HG03571 (cell line): ENCODE measurements around the gene SLC38A4.

ENCODE experiments used
- ATAC-seq: cut with Tn5 transposase; IDR thresholded peaks from one replicate; pipeline ENCODE4 v1.9.1; 2021; ENCODE audit not compliant: unreplicated experiment

The SLC38A4 gene

DNA sequence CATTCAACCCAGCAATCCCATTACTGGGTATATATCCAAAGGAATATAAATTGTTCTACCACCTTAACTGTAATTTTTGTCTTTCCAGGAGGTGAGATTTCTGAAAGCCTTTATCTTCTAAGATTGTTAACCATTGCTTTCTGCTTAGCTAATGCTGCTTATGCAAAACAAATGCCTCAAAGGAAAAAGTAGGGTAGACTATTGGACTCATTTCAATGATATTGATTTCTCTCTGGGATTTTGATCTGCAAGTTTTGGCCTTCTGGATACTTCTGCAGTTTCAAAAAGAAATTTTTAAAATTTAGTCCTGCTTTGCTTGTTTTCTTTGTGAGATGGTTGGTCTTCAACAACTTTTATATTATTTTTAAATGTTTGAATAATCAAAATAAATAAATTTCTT is 108.6 kb downstream of the SLC38A4 start:
- ATAC-seq: no peak
